SK-N-SH treated with all-trans-retinoic acid at 6 μM for 48 hours (cell line): ENCODE measurements around the gene KCNT1.

Experiments used
- ATAC-seq: fragments of 200-7000 bp; cut with Tn5 transposase; 3 replicates; pipeline ENCODE4 v1.9.1; 2020; ENCODE audit warnings: mild to moderate bottlenecking, moderate library complexity
- ARNTL ChIP-seq: fragments of 450-650 bp; formaldehyde crosslinking; IDR thresholded peaks from 2 replicates; pipeline ENCODE4 v1.5.0; 2020; ENCODE audit warnings: low read depth, mild to moderate bottlenecking, moderate library complexity, borderline replicate concordance
- BACH2 ChIP-seq: fragments of 250-450 bp; sonication (Bioruptor Pico); IDR thresholded peaks from 2 replicates; pipeline ENCODE4 v1.9.0; 2021; ENCODE audit warnings: mild to moderate bottlenecking, borderline replicate concordance
- CSDC2 ChIP-seq: fragments of 250-450 bp; sonication (Bioruptor Pico); IDR thresholded peaks from 2 replicates; pipeline ENCODE4 v1.5.0; 2020; ENCODE audit warnings: mild to moderate bottlenecking, moderate library complexity
- CSRNP3 ChIP-seq: fragments of 250-450 bp; sonication (Bioruptor Pico); IDR thresholded peaks from 2 replicates; pipeline ENCODE4 v1.5.1; 2021; ENCODE audit warnings: mild to moderate bottlenecking, moderate library complexity
- ESRRG ChIP-seq: fragments of 250-450 bp; sonication (Bioruptor Pico); IDR thresholded peaks from 2 replicates; pipeline ENCODE4 v1.6.1; 2021; ENCODE audit warnings: mild to moderate bottlenecking
- GLIS3 ChIP-seq: fragments of 250-450 bp; sonication (Bioruptor Pico); IDR thresholded peaks from 2 replicates; pipeline ENCODE4 v1.5.0; 2020; ENCODE audit warnings: mild to moderate bottlenecking, moderate library complexity
- ISL1 ChIP-seq: fragments of 250-450 bp; sonication (Bioruptor Pico); IDR thresholded peaks from 2 replicates; pipeline ENCODE4 v2.1.2; 2022; ENCODE audit warnings: mild to moderate bottlenecking, moderate library complexity
- OSR1 ChIP-seq: fragments of 250-450 bp; sonication (Bioruptor Pico); IDR thresholded peaks from 2 replicates; pipeline ENCODE4 v1.8.0; 2022; ENCODE audit warnings: moderate library complexity, mild to moderate bottlenecking, inconsistent platforms
- PPARA ChIP-seq: fragments of 250-450 bp; sonication (Bioruptor Pico); IDR thresholded peaks from 2 replicates; pipeline ENCODE4 v1.5.0; 2020; ENCODE audit warnings: mild to moderate bottlenecking, borderline replicate concordance
- SNAI2 ChIP-seq: fragments of 250-450 bp; sonication (Bioruptor Pico); IDR thresholded peaks from 2 replicates; pipeline ENCODE4 v1.5.0; 2020; ENCODE audit warnings: mild to moderate bottlenecking, moderate library complexity
- TOX ChIP-seq: fragments of 250-450 bp; sonication (Bioruptor Pico); IDR thresholded peaks from 2 replicates; pipeline ENCODE4 v1.8.0; 2021; ENCODE audit warnings: mild to moderate bottlenecking, moderate library complexity, borderline replicate concordance
- ZC3H10 ChIP-seq: fragments of 250-450 bp; sonication (Bioruptor Pico); IDR thresholded peaks from 2 replicates; pipeline ENCODE4 v1.5.1; 2021; ENCODE audit warnings: mild to moderate bottlenecking, moderate library complexity
- ZFP30 ChIP-seq: fragments of 450-650 bp; formaldehyde crosslinking; IDR thresholded peaks from 2 replicates; pipeline ENCODE4 v1.5.0; 2022; ENCODE audit warnings: mild to moderate bottlenecking, moderate library complexity
- ZNF8 ChIP-seq: fragments of 450-650 bp; formaldehyde crosslinking; IDR thresholded peaks from 2 replicates; pipeline ENCODE4 v1.5.0; 2020; ENCODE audit warnings: mild to moderate bottlenecking, moderate library complexity
- TF ChIP-seq, protein P1 (sequence below): fragments of 250-450 bp; sonication (Bioruptor Pico); IDR thresholded peaks from 2 replicates; pipeline ENCODE4 v1.8.0; 2020; ENCODE audit warnings: mild to moderate bottlenecking, moderate library complexity, borderline replicate concordance
- TF ChIP-seq, protein P2 (sequence below): fragments of 250-450 bp; sonication (Bioruptor Pico); IDR thresholded peaks from 2 replicates; pipeline ENCODE4 v1.8.0; 2021; ENCODE audit warnings: low read depth, mild to moderate bottlenecking, moderate library complexity, borderline replicate concordance
- TF ChIP-seq, protein P3 (sequence below): fragments of 250-450 bp; sonication (Bioruptor Pico); IDR thresholded peaks from 2 replicates; pipeline ENCODE4 v1.5.0; 2020; ENCODE audit warnings: mild to moderate bottlenecking, moderate library complexity
- TF ChIP-seq, protein P4 (sequence below): fragments of 250-450 bp; sonication (Bioruptor Pico); IDR thresholded peaks from 2 replicates; pipeline ENCODE4 v1.5.1; 2020; ENCODE audit warnings: low read depth, mild to moderate bottlenecking, moderate library complexity

Gene KCNT1

DNA sequence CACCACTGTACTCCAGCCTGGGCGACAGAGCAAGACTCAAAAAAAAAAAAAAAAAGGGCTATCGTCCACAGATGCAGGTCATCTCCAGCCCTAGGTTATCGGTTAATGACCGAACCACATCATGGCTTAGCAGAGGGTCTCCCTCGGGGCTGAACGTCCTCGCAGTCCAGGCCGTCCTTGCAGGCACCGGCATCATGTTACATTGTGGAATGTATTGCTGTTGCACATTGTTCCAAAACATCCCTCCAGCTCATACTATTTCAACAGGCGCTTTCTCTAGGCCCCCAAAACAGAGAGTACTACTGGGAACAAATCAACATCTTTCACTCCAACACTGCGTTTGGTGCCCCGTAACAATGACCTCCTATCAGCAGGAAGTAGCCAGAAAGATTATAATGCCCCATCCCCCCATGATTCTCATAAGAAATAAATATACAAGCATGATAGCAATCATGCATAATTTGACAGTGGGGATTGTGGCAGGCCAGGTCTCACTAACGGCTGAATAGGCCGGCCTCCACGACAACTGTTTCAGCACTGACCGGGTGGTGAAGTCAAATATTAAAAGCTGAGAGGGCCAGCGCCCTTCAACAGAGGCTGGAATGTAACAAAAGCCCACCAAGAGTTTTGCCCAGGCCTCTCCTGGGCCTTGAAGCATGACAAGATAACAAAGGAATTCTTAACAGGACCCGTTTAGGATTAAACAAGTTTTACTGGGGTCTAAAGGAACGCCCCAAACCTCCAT lies 40.0 kb upstream of the KCNT1 start:
- ATAC-seq = no peak
- TF ChIP-seq, protein P1, sequence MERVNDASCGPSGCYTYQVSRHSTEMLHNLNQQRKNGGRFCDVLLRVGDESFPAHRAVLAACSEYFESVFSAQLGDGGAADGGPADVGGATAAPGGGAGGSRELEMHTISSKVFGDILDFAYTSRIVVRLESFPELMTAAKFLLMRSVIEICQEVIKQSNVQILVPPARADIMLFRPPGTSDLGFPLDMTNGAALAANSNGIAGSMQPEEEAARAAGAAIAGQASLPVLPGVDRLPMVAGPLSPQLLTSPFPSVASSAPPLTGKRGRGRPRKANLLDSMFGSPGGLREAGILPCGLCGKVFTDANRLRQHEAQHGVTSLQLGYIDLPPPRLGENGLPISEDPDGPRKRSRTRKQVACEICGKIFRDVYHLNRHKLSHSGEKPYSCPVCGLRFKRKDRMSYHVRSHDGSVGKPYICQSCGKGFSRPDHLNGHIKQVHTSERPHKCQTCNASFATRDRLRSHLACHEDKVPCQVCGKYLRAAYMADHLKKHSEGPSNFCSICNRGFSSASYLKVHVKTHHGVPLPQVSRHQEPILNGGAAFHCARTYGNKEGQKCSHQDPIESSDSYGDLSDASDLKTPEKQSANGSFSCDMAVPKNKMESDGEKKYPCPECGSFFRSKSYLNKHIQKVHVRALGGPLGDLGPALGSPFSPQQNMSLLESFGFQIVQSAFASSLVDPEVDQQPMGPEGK = no peak
- TF ChIP-seq CSRNP3 (CRISPR knock-in tag) = no peak
- TF ChIP-seq, all 23 proteins: peak for 0

DNA sequence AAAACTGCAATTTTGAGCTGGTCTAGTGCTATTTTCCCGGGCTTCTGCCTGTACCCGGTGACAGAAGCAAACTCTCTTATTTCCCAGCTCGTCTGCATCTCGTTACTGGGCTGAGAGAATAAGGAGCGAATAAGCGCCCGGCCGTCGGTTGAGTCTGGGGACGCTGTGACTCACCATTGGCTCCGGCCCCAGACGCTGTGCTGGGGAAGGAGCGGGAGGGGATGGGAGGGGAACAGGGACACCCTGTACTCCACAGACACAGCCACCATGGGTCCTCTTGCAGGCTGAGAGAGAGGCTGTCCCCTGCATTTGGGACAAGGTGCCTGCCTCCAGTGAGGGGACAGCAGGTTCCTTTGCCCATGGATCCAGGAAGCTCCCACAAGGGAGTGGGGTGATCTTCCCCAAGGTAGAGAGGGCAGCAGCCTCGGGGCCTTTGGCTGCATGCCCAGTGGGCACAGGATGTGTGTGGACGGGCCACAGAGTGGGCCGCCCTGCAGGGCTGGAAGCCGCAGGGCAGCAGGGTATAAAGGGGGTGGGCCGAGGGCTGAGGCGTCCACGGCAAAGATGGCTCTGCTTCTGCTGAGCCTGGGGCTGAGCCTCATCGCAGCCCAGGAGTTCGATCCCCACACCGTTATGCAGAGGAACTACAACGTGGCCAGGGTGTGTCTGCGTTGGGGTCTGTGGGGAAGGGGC lies 39.1 kb upstream of the KCNT1 start, which contains the start of gene LCN9:
Gene LCN9 (plus strand): TSS at position 552 of the 693 bp plus-strand sequence. CDS start 13 bp downstream, at position 565.
- TF ChIP-seq, protein P2, sequence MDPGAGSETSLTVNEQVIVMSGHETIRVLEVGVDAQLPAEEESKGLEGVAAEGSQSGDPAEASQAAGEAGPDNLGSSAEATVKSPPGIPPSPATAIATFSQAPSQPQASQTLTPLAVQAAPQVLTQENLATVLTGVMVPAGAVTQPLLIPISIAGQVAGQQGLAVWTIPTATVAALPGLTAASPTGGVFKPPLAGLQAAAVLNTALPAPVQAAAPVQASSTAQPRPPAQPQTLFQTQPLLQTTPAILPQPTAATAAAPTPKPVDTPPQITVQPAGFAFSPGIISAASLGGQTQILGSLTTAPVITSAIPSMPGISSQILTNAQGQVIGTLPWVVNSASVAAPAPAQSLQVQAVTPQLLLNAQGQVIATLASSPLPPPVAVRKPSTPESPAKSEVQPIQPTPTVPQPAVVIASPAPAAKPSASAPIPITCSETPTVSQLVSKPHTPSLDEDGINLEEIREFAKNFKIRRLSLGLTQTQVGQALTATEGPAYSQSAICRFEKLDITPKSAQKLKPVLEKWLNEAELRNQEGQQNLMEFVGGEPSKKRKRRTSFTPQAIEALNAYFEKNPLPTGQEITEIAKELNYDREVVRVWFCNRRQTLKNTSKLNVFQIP (CRISPR knock-in tag) = no peak
- TF ChIP-seq, protein P3, sequence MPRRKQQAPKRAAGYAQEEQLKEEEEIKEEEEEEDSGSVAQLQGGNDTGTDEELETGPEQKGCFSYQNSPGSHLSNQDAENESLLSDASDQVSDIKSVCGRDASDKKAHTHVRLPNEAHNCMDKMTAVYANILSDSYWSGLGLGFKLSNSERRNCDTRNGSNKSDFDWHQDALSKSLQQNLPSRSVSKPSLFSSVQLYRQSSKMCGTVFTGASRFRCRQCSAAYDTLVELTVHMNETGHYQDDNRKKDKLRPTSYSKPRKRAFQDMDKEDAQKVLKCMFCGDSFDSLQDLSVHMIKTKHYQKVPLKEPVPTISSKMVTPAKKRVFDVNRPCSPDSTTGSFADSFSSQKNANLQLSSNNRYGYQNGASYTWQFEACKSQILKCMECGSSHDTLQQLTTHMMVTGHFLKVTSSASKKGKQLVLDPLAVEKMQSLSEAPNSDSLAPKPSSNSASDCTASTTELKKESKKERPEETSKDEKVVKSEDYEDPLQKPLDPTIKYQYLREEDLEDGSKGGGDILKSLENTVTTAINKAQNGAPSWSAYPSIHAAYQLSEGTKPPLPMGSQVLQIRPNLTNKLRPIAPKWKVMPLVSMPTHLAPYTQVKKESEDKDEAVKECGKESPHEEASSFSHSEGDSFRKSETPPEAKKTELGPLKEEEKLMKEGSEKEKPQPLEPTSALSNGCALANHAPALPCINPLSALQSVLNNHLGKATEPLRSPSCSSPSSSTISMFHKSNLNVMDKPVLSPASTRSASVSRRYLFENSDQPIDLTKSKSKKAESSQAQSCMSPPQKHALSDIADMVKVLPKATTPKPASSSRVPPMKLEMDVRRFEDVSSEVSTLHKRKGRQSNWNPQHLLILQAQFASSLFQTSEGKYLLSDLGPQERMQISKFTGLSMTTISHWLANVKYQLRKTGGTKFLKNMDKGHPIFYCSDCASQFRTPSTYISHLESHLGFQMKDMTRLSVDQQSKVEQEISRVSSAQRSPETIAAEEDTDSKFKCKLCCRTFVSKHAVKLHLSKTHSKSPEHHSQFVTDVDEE = no peak
- TF ChIP-seq, protein P4, sequence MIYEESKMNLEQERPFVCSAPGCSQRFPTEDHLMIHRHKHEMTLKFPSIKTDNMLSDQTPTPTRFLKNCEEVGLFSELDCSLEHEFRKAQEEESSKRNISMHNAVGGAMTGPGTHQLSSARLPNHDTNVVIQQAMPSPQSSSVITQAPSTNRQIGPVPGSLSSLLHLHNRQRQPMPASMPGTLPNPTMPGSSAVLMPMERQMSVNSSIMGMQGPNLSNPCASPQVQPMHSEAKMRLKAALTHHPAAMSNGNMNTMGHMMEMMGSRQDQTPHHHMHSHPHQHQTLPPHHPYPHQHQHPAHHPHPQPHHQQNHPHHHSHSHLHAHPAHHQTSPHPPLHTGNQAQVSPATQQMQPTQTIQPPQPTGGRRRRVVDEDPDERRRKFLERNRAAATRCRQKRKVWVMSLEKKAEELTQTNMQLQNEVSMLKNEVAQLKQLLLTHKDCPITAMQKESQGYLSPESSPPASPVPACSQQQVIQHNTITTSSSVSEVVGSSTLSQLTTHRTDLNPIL (CRISPR knock-in tag) = no peak
- TF ChIP-seq TOX (CRISPR knock-in tag) = no peak
- no peak for TF ChIP-seq PPARA (CRISPR knock-in tag)
- TF ChIP-seq ZC3H10 (CRISPR knock-in tag) = no peak
- TF ChIP-seq ZNF8 (CRISPR knock-in tag) = no peak
- TF ChIP-seq, protein P1 = no peak
- TF ChIP-seq ARNTL = no peak
- ATAC-seq = no peak

DNA sequence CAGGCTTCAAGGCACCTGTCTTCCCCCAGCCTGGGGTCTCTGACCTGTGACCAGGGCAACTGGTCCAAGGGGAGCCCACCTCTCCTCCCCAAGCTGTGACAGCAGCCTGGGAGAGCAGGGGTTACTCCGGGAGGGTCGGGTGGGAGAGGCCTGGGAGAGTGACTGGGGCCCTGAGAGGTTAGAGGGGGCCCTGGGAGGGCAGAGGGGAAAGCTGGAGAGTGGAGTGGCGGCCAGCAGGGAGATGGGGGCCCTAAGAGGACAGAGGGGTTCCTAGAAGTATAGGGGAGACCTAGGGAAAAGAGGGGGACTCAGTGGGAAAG lies 38.6 kb upstream of the KCNT1 start:
- ATAC-seq = no peak

More for the DNA sequence above, 38.6 kb upstream of the KCNT1 start:
- TF ChIP-seq ARNTL (no peak), BACH2 (CRISPR knock-in tag) (no peak), ZNF8 (CRISPR knock-in tag) (no peak), SNAI2 (CRISPR knock-in tag) (no peak), ESRRG (no peak), OSR1 (CRISPR knock-in tag) (no peak), ISL1 (CRISPR knock-in tag) (no peak), PPARA (CRISPR knock-in tag) (no peak), CSDC2 (CRISPR knock-in tag) (no peak), GLIS3 (CRISPR knock-in tag) (no peak), ZFP30 (CRISPR knock-in tag) (no peak)
- TF ChIP-seq, protein P1 = no peak
- TF ChIP-seq, protein P2 (CRISPR knock-in tag) = no peak
